A549 (cell line): ENCODE results near the gene JPT1.
A peak's percentile ranks its signal among the peaks of the same experiment; 100 is the strongest.

Experiments used
- CEBPB ChIP-seq, 2 experiments: fragments of >200 bp in 1 of 2; sonication (Bioruptor Twin) in 1 of 2; formaldehyde crosslinking in 1 of 2; IDR thresholded peaks; 2 replicates each; pipeline ENCODE4 v1.6.1; 2012 to 2016
- CTCF ChIP-seq: fragments of >200 bp; sonication (Bioruptor Twin); formaldehyde crosslinking; IDR thresholded peaks from 3 replicates; pipeline ENCODE4 v1.5.1; 2016
- EHMT2 ChIP-seq: fragments of 200-600 bp; sonication (generic); IDR thresholded peaks from 2 replicates; pipeline ENCODE4 v1.6.1; 2016; ENCODE audit warnings: antibody characterized with exemption, low read depth, mild to moderate bottlenecking, moderate library complexity
- FOSL2 ChIP-seq, 2 experiments: fragments of 450-650 bp in 1 of 2; fragments of >200 bp in 1 of 2; sonication (Bioruptor Twin) in 1 of 2; formaldehyde crosslinking; IDR thresholded peaks; 2 replicates each; pipeline versions ENCODE4 v1.5.0 to v1.6.1; 2016 to 2020; ENCODE audit warnings: mild to moderate bottlenecking in 1 of 2, moderate library complexity in 1 of 2
- GATA3 ChIP-seq: IDR thresholded peaks from 2 replicates; pipeline ENCODE4 v1.6.1; 2012; ENCODE audit warnings: borderline replicate concordance
- NR3C1 ChIP-seq: fragments of >200 bp; sonication (Bioruptor Twin); formaldehyde crosslinking; IDR thresholded peaks from 3 replicates; pipeline ENCODE4 v1.6.1; 2017
- RAD21 ChIP-seq, 2 experiments: fragments of >200 bp in 1 of 2; sonication (Bioruptor Twin) in 1 of 2; formaldehyde crosslinking in 1 of 2; IDR thresholded peaks in 1 of 2; conservative IDR thresholded peaks in 1 of 2; 2 replicates in 1 of 2; 3 replicates in 1 of 2; pipeline ENCODE4 v1.6.1; 2012 to 2018; ENCODE audit warnings: inconsistent platforms in 1 of 2
- TP53 ChIP-seq: fragments of 250-450 bp; sonication (Bioruptor Pico); IDR thresholded peaks from 2 replicates; pipeline ENCODE4 v1.5.0; 2021; ENCODE audit warnings: mild to moderate bottlenecking, moderate library complexity
- TF ChIP-seq, protein P1 (sequence below): IDR thresholded peaks from 2 replicates; pipeline ENCODE4 v1.6.1; 2012

GRCh38 chr17:75182569-75183436 is 28.5 kb upstream of the JPT1 start, which contains the start of gene SUMO2:
- TF ChIP-seq NR3C1 (no peak), FOSL2 (IDR thresholded peaks at IDR 0.05) (no peak), FOSL2 (CRISPR knock-in tag; IDR thresholded peaks at IDR 0.05) (no peak; the same call in 1 of the 2 replicates), CTCF (no peak), RAD21 (conservative IDR thresholded peaks at IDR 0.05 in 1 of 2, IDR thresholded peaks at IDR 0.05 in 1 of 2) (no peak), CEBPB (IDR thresholded peaks at IDR 0.05) (peak in 1 of 2 experiments; percentile 75; a peak in 1 of 4 replicates), TP53 (CRISPR knock-in tag) (0 out of 2 replicates have a peak, but pooled peaks have one; percentile 77), EHMT2 (no peak), GATA3 (no peak)
- TF ChIP-seq, protein P1, sequence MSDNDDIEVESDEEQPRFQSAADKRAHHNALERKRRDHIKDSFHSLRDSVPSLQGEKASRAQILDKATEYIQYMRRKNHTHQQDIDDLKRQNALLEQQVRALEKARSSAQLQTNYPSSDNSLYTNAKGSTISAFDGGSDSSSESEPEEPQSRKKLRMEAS = peak; percentile 73
